NCI-H2196 treated with DMSO at 0.1 percent for 48 hours (cell line): Measurements from ENCODE around the gene NUP62.

Experiments used
- DNase-seq: peaks from one replicate; lab custom pipeline; 2025; ENCODE audit not compliant: unreplicated experiment; lab: John Stamatoyannopoulos, UW

NUP62 gene

GRCh38 chr19:49869484-49870308 lies 59.6 kb downstream of the NUP62 start:
- DNase-seq, result peak; percentile 99

GRCh38 chr19:49869009-49869483 lies 60.3 kb downstream of the NUP62 start:
- DNase-seq, result no peak

GRCh38 chr19:49866933-49867782 lies 62.1 kb downstream of the NUP62 start, which contains the start of gene PNKP:
Gene PNKP, minus strand, starts transcription at chr19:49867576. Its CDS starts 372 bp downstream, at chr19:49867204.
- peak; percentile 97 for DNase-seq

- DNase-seq, result no peak
Measured at GRCh38 chr19:49864890-49865289, 64.4 kb downstream of the NUP62 start.

- DNase-seq, result no peak
Measured at GRCh38 chr19:49863935-49864320, 65.4 kb downstream of the NUP62 start.

GRCh38 chr19:49863254-49863934 lies 65.9 kb downstream of the NUP62 start:
- DNase-seq, result no peak

GRCh38 chr19:49862391-49863253 lies 66.7 kb downstream of the NUP62 start:
- DNase-seq, result no peak

- no peak for DNase-seq
Measured at GRCh38 chr19:49861541-49862378, 67.5 kb downstream of the NUP62 start.

- no peak for DNase-seq
Measured at GRCh38 chr19:49861107-49861506, 68.2 kb downstream of the NUP62 start.

GRCh38 chr19:49860336-49861102 lies 68.8 kb downstream of the NUP62 start:
- no peak for DNase-seq

GRCh38 chr19:49859682-49860335 lies 69.5 kb downstream of the NUP62 start:
- DNase-seq, result no peak

- no peak for DNase-seq
Measured at GRCh38 chr19:49858088-49858985, 71.0 kb downstream of the NUP62 start.

- no peak for DNase-seq
Measured at GRCh38 chr19:49857838-49858087, 71.5 kb downstream of the NUP62 start.

- no peak for DNase-seq
Measured at GRCh38 chr19:49857061-49857837, 72.1 kb downstream of the NUP62 start.
